ENCODE data around the gene COMMD3.

COMMD3 gene

DNA sequence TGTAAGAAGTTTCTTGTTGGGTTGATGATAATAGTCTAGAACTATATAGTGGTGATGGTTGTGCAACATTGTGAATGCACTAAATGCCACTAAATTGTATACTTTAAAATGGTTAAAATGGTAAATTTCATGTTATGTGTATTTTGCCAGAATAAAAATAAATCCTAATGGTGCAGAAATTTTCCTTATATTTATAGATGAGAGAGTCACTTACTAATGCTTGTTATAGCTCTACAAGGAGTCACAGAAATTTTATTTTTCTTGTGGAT is 50.2 kb downstream of the COMMD3 start:
- no peak for DNase-seq (ENCODE audit: low read depth in 2 of 2)

DNA sequence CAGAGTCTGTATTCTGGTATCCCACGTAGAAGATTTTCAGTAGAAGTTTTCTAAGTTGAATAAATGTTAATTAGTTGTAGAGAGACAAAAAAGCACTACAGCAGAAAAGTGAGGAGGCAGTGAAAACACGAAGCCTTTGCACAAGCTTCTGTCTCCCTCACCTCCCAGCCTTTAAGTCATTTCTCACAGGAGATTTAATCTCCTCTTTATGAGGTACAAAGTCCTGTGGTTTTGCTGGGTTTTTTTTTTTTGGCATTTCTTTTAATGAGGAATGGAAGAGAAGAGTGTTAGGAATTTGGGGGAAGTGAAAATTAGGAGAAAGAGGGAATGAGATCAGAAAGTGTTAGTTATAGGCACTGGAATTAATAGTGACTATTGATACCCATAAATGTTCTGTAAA is 50.6 kb downstream of the COMMD3 start:
- no peak for DNase-seq (ENCODE audit: low read depth in 2 of 2)

DNA sequence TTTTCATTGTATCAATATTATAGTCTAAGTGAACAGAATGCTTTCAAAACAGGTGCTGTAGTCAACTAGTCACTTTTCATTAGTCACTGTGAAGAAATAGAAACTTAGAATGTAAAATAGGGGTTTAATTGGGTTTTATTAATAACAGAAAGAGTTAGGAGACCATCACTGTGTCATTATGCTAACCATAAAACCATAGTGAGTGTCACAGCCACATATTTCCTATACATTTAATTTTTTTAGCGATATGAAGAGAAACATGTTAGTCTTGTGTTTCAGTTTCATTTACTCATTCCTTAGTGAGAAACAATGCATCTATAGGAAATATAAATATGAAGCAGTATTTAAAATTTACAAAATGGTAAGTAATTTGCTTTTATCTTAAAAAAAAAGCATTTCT is 51.3 kb downstream of the COMMD3 start:
- no peak for DNase-seq (ENCODE audit: low read depth in 2 of 2)

DNA sequence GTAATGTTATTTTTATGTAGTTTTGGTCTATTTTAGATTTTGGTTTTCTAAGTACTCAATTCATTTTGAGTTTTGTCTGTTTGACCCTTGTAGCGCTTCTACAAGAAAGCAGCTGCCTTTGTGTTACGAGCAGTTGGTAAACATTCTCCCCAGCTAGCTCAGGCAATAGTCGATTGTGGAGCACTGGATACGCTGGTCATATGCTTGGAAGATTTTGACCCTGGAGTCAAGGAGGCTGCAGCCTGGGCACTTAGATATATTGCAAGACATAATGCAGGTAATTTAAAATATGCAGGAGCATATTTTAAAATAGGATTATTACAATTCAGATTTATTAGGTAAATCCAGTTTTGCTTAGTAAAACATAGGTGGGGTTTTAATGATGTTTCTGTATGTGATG is 52.2 kb downstream of the COMMD3 start:
- no peak for DNase-seq (ENCODE audit: low read depth in 2 of 2)

DNA sequence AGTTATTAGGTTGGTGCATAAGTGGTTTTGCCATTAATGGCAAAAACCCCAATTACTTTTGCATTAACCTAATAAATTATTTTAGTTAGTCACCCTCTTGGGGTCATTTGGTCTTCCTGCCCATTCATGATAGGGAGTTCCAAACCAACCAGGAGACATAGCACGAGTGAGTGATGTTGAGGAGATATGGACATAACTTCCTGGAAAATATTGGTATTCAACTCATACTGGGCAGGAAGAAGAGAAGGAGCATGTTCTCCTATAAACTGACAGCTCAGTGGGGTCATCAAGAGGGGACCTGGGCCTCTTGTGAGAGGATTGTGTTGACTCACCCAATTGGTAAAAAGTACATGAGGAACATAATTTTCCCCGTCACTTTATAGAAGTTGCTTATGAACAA is 52.8 kb downstream of the COMMD3 start:
- no peak for DNase-seq (ENCODE audit: low read depth in 2 of 2)

DNA sequence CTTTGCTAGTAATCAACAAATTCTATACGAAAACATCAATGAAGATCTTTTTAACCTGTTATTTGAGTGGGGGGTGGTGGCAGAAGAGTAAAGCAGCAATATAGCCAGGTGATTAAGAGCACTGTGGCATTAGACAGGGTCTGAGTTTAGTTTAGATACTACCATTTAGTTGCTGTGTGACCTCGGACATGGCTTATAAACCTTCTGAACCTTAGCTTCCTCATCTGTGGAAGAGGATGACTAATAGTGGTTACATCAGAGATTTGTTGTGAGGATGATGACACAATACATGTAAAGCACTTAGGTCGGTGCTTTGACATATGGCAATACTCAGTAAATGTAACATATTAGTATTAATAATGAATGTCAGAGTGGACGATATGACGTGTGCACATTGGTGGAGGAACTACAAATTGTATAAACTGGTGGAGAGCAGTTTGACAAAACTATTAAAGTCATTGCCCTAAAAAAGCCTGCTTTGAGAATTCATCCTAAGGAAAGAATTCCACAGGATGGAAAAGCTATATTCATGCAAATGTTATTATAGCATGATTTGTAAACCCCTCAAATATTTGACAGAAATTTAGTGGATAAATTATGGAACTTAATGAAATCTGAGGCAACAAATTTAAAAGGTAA is 53.4 kb downstream of the COMMD3 start:
- DNase-seq (ENCODE audit: low read depth in 2 of 2), result no peak
